ENCODE results near the gene DUSP19. TPM values are rescaled to one million over a fixed set of nuclear protein-coding genes. Genes with fewer than 3 reads are reported as not detected.

The DUSP19 gene
- total and polyA plus RNA-seq, 2 of the 4 experiments (the other 2 are of a cell fraction) = 0.86 to 1.4 TPM

DNA sequence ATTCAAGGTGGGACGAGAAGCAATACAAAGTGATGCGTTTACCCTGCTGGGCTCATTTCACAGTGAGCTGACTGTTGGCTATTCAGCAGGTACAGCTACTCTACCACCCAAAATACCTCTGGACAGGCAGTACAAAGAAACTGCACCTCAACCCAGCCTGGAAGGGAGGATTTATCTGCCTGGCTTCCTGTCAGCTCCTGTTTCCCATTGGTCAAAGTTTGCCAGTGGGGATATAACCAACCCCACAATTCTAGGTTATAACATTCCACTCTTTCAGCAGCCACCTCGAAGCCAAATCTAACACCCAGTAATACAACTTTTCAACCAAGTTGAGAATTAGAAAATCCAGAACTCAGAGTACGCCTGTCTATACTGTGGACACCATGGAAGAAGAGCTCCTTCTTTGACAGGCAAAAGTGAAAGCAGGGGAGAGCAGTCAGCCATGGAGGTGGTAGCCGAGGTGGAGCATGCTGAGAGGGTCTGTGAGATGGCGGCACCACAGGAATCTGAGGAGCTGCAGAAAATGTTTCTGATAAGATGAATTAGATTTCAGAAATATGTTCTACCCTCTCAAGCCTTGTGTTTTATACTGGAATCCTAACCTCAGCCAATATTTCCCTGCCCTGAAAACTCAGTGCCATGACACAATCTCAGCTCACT is 10.8 kb downstream of the DUSP19 start:
- Histone ChIP-seq H3K56ac (ENCODE audit: extremely low read depth, insufficient read depth, low read length) (no peak overlapping the region), H3K4me3 (ENCODE audit: insufficient read depth, low read depth, low read length) (peak overlapping the region; percentile 10; the same call in 1 of the 2 replicates), H3K14ac (replicated peaks; ENCODE audit: low read depth, low read length) (no peak overlapping the region), H4K20me1 (ENCODE audit: insufficient read depth, low read length) (no peaks in the 10 kb centered on the region), H2BK15ac (ENCODE audit: low read depth, low read length) (no peak overlapping the region), H3K9me3 (ENCODE audit: control insufficient read depth, insufficient read depth, low read length) (no peaks in the 10 kb centered on the region), H3K27me3 (ENCODE audit: control insufficient read depth, insufficient read depth, low read length) (no peaks in the 10 kb centered on the region), H2AFZ (replicated peaks; ENCODE audit: low read length, poor library complexity) (peak overlapping the region; percentile 63), H3K4me1 (ENCODE audit: control insufficient read depth, insufficient read depth, low read length) (no peaks in the 10 kb centered on the region), H2AK5ac (ENCODE audit: low read depth, low read length) (no peak overlapping the region), H2BK20ac (ENCODE audit: low read depth, low read length) (no peak overlapping the region), H3K23ac (ENCODE audit: low read depth, low read length) (no peak overlapping the region), H3K4me2 (ENCODE audit: low read depth, low read length) (peak overlapping the region; percentile 47; the same call in 1 of the 2 replicates), H4K91ac (ENCODE audit: insufficient read depth, low read depth, low read length) (no peak overlapping the region), H3K79me1 (ENCODE audit: low read depth in 1 of 2, low read length in 2 of 2) (no peaks in the 10 kb centered on the region), H2BK120ac (ENCODE audit: low read depth, low read length) (no peak overlapping the region), H3K4ac (ENCODE audit: low read depth, low read length) (no peak overlapping the region), H3K36me3 (ENCODE audit: control insufficient read depth, insufficient read depth, low read length) (no peaks in the 10 kb centered on the region), H2BK5ac (ENCODE audit: low read depth, low read length, poor library complexity, severe bottlenecking) (no peak overlapping the region), H3K18ac (ENCODE audit: low read depth, low read length) (no peak overlapping the region), H3K9ac (ENCODE audit: low read depth, low read length) (no peak overlapping the region), H3K27ac (ENCODE audit: insufficient read depth, low read length) (no peak overlapping the region), H4K8ac (ENCODE audit: low read depth in 2 of 2, low read length in 2 of 2) (no peak overlapping the region), H2AK9ac (replicated peaks; ENCODE audit: low read depth, low read length, poor library complexity) (no peak overlapping the region), H3K9me1 (ENCODE audit: insufficient read depth, low read length) (no peaks in the 10 kb centered on the region), H4K5ac (ENCODE audit: low read depth, low read length) (no peak overlapping the region)
- dilution Hi-C loops (cut with HindIII; ENCODE audit: low sequenced_read_pairs, unreplicated experiment) (no loop called here), in situ Hi-C loops (cut with MboI; ENCODE audit: low sequenced_read_pairs) (no loop called here), intact Hi-C loops (cut with micrococcal nuclease) (no loop called here)
- WGBS, 2 experiments (ENCODE audit: extremely low coverage in 2 of 2, insufficient read length in 1 of 2) = no CpG with 5 or more reads among the region's 6 CpGs
- TF ChIP-seq, protein P1, sequence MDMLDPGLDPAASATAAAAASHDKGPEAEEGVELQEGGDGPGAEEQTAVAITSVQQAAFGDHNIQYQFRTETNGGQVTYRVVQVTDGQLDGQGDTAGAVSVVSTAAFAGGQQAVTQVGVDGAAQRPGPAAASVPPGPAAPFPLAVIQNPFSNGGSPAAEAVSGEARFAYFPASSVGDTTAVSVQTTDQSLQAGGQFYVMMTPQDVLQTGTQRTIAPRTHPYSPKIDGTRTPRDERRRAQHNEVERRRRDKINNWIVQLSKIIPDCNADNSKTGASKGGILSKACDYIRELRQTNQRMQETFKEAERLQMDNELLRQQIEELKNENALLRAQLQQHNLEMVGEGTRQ (IDR thresholded peaks at IDR 0.05; ENCODE audit: low read depth, low read length) = no peak
- ATAC-seq (ENCODE audit: low read depth) (no peak), DNase-seq (no peak)
- POLR2A ChIA-PET (ENCODE audit: unreplicated experiment) = no interaction called here
- no TSS peak for BruUV-seq (replicated peaks)
- CTCF ChIA-PET = interaction anchor here (1.2 kb wide), 1 partner anchor 11 kb away, joined by 8 read pairs; the partner anchor contains the start of gene DUSP19
